Right lobe of liver (tissue), 6 donors: ENCODE data around the gene MRPL40. TPM values are rescaled to one million over a fixed set of nuclear protein-coding genes. Genes with fewer than 3 reads are reported as not detected.

Experiments
- ATAC-seq, 4 donors: fragments of 200-7000 bp; cut with Tn5 transposase; one replicate each; pipeline ENCODE4 v1.9.1; 2020; ENCODE audit warnings: mild to moderate bottlenecking in 4 of 4, moderate library complexity in 4 of 4
- DNase-seq, 3 donors: peaks; one replicate each; pipeline ENCODE4 v3.0.0-alpha.2; 2020
- H3K27ac ChIP-seq, 3 donors: fragments of 200-600 bp; one replicate each; pipeline ENCODE4 v1.8.0; 2022
- H3K27me3 ChIP-seq, 2 donors: fragments of 200-600 bp; one replicate each; pipeline ENCODE4 v1.8.0; 2022
- H3K36me3 ChIP-seq, 4 donors: fragments of 200-600 bp; sonication (generic) in 1 of 4; one replicate each; pipeline versions ENCODE4 v1.5.1 to v1.8.0; 2017 to 2022; ENCODE audit warnings: control low read depth in 1 of 4
- H3K4me1 ChIP-seq, 4 donors: fragments of 200-600 bp; sonication (generic) in 1 of 4; one replicate each; pipeline versions ENCODE4 v1.5.1 to v1.8.0; 2017 to 2022; ENCODE audit warnings: control low read depth in 1 of 4
- H3K4me3 ChIP-seq, 3 donors: fragments of 200-600 bp; one replicate each; pipeline ENCODE4 v1.8.0; 2022
- H3K9me3 ChIP-seq, 4 donors: fragments of 200-600 bp; sonication (generic) in 1 of 4; one replicate each; pipeline versions ENCODE4 v1.5.1 to v1.8.0; 2017 to 2022; ENCODE audit warnings: control low read depth in 1 of 4
- CTCF ChIP-seq, 4 donors: fragments of 200-600 bp in 3 of 4; fragments of 450-650 bp in 1 of 4; IDR thresholded peaks; one replicate each; pipeline versions ENCODE4 v1.5.1 to v1.8.0; 2016 to 2022; ENCODE audit warnings: antibody characterized with exemption in 4 of 4, mild to moderate bottlenecking in 2 of 4
- POLR2A ChIP-seq: fragments of 450-650 bp; IDR thresholded peaks from one replicate; pipeline ENCODE4 v1.6.1; 2017; ENCODE audit warnings: antibody characterized with exemption, mild to moderate bottlenecking
- WGBS: methylation state at CpG from one replicate; pipeline ENCODE4 v1.1.6; 2018; ENCODE audit warnings: low coverage, low lambda C conversion rate; ENCODE audit not compliant: insufficient coverage; ENCODE audit errors: missing lambda C conversion rate; 5-methylcytosine and 5-hydroxymethylcytosine counted together
- intact Hi-C, 2 donors: fragments of 100-400 bp; cut with DNase I; formaldehyde crosslinking; loops; one replicate each; pipeline versions ENCODE4 v1.11.2 to v1.14.1; 2022
- total RNA-seq, 6 experiments: library from RNA; depleted of rRNA in 2 of 6; stranded (reverse); fragments of >200 nt in 2 of 6; fragmentation: NEBNext Ultra II Directional in 3 of 6; extraction: Animal tissue kit (Norgen Biotek cat#: 25700) in 3 of 6; gene quantifications; one replicate each; pipeline versions ENCODE4 v1.1.0 to v1.2.4, GENCODE V29; 2016 to 2023
- donor health status: DM: no; HTN: yes; CAD: no.
- donor health status: DM: no; HTN: no; CAD: no.
- donor health status: DM: no; HTN: no; CAD: no.
- donor health status: DM: no; HTN: yes; CAD: no.
- donor health status: DM: no; HTN: yes; CAD: no.

Gene MRPL40
- total RNA-seq, 6 experiments from 2014 or later: 23.6 to 38.8 (median 27.8) TPM

- Histone ChIP-seq H3K4me1 (peaks cover 0 to 17% (median 3%) of the 10 kb centered on the region in 4 donors), H3K27ac (no peak overlapping the region), H3K9me3 (no peaks in the 10 kb centered on the region), H3K4me3 (no peak overlapping the region), H3K36me3 (peaks cover 3 to 52% (median 21%) of the 10 kb centered on the region in 4 donors), H3K27me3 (no peaks in the 10 kb centered on the region)
- WGBS: 92% methylated on average over 3 of the region's 3 CpGs
- intact Hi-C loops: no loop called here
- ATAC-seq: peak in 1 of 4 donors; percentile 38
- peak in 1 of 4 donors; percentile 13 for TF ChIP-seq CTCF (IDR thresholded peaks at IDR 0.05)
- TF ChIP-seq POLR2A: no peak
- DNase-seq: no peak
Observed at GRCh38 chr22:19406281-19406811, 26.0 kb upstream of the MRPL40 start.

GRCh38 chr22:19406846-19407245 is 25.5 kb upstream of the MRPL40 start:
- DNase-seq (no peak), ATAC-seq (no peak)
- peaks cover 0 to 17% (median 3%) of the 10 kb centered on the region in 4 donors for H3K4me1 ChIP-seq
- H3K27me3 ChIP-seq: no peaks in the 10 kb centered on the region
- intact Hi-C loops: no loop called here
- H3K9me3 ChIP-seq: no peaks in the 10 kb centered on the region
- H3K27ac ChIP-seq: no peak overlapping the region
- H3K4me3 ChIP-seq: no peak overlapping the region
- no peak for TF ChIP-seq POLR2A
- TF ChIP-seq CTCF (IDR thresholded peaks at IDR 0.05): no peak
- WGBS: 95% methylated on average over 4 of the region's 4 CpGs
- H3K36me3 ChIP-seq: peaks cover 3 to 52% (median 21%) of the 10 kb centered on the region in 4 donors

- no peak for TF ChIP-seq CTCF (IDR thresholded peaks at IDR 0.05)
- no peak for TF ChIP-seq POLR2A
- H3K36me3 ChIP-seq: peaks cover 3 to 52% (median 21%) of the 10 kb centered on the region in 4 donors
- no peaks in the 10 kb centered on the region for H3K27me3 ChIP-seq
- intact Hi-C loops: no loop called here
- no peak for DNase-seq
- H3K4me3 ChIP-seq: no peak overlapping the region
- H3K4me1 ChIP-seq: peaks cover 0 to 17% (median 3%) of the 10 kb centered on the region in 4 donors
- H3K9me3 ChIP-seq: no peaks in the 10 kb centered on the region
- H3K27ac ChIP-seq: no peak overlapping the region
- peak in 1 of 4 donors; percentile 12 for ATAC-seq
- WGBS: 58% methylated on average over 10 of the region's 16 CpGs
Observed at GRCh38 chr22:19407649-19408606, 24.4 kb upstream of the MRPL40 start.

- H3K9me3 ChIP-seq: no peaks in the 10 kb centered on the region
- H3K27ac ChIP-seq: no peak overlapping the region
- 83% methylated on average over 2 of the region's 6 CpGs for WGBS
- no peaks in the 10 kb centered on the region for H3K27me3 ChIP-seq
- ATAC-seq (no peak), DNase-seq (no peak)
- H3K36me3 ChIP-seq: peaks cover 2 to 42% (median 15%) of the 10 kb centered on the region in 4 donors
- intact Hi-C loops: no loop called here
- peaks cover 0 to 9% (median 0%) of the 10 kb centered on the region in 4 donors for H3K4me1 ChIP-seq
- no peak for TF ChIP-seq CTCF (IDR thresholded peaks at IDR 0.05)
- H3K4me3 ChIP-seq: no peak overlapping the region
Observed at GRCh38 chr22:19410941-19411689, 21.2 kb upstream of the MRPL40 start.
